Measurements from ENCODE around the gene IL36G.

GRCh38 chr2:112962308-112963175, 15.3 kb upstream of the IL36G start:
- TF ChIP-seq CTCF (IDR thresholded peaks at IDR 0.05), result no peak
- no peak for TF ChIP-seq POLR2A (IDR thresholded peaks at IDR 0.05)
- no peak for TF ChIP-seq EP300 (IDR thresholded peaks at IDR 0.05)
- no peak for TF ChIP-seq POLR2AphosphoS5 (IDR thresholded peaks at IDR 0.05)
